GM21423 (cell line): Measurements from ENCODE around the gene DDA1.
"Not testable (repeated sequence)": the region's sequence is repeated elsewhere in the genome, so short reads cannot be mapped to it uniquely, and the experiment has no call there.

ENCODE experiments used
- ATAC-seq: cut with Tn5 transposase; IDR thresholded peaks from one replicate; pipeline ENCODE4 v1.9.1; 2021; ENCODE audit warnings: mild to moderate bottlenecking, moderate library complexity; ENCODE audit not compliant: unreplicated experiment

Gene DDA1

GRCh38 chr19:17341386-17341785 is 32.0 kb downstream of the DDA1 start:
- ATAC-seq = no peak

GRCh38 chr19:17341845-17342244 is 32.5 kb downstream of the DDA1 start:
- no peak for ATAC-seq

- no peak for ATAC-seq
These were observed 36.8 kb downstream of the DDA1 start for GRCh38 chr19:17346109-17346671.

- ATAC-seq = no peak
These were observed 38.0 kb downstream of the DDA1 start for GRCh38 chr19:17347361-17347760.

GRCh38 chr19:17347877-17348276 is 38.5 kb downstream of the DDA1 start:
- ATAC-seq = no peak

- no peak for ATAC-seq
These were observed 39.3 kb downstream of the DDA1 start for GRCh38 chr19:17348700-17349099.

GRCh38 chr19:17351815-17352435 is 42.6 kb downstream of the DDA1 start:
- ATAC-seq = no peak

GRCh38 chr19:17352608-17353280 is 43.4 kb downstream of the DDA1 start:
- no peak for ATAC-seq

- ATAC-seq = no peak
These were observed 44.0 kb downstream of the DDA1 start for GRCh38 chr19:17353386-17353785.

- no peak for ATAC-seq
These were observed 47.8 kb downstream of the DDA1 start for GRCh38 chr19:17357078-17357666.

GRCh38 chr19:17357724-17358123 is 48.4 kb downstream of the DDA1 start:
- no peak for ATAC-seq

- ATAC-seq = no peak
These were observed 49.0 kb downstream of the DDA1 start for GRCh38 chr19:17358395-17358794.

- no peak for ATAC-seq
These were observed 50.8 kb downstream of the DDA1 start for GRCh38 chr19:17359905-17360800.

GRCh38 chr19:17363852-17364605 is 54.7 kb downstream of the DDA1 start:
- not testable (repeated sequence) for ATAC-seq

GRCh38 chr19:17365361-17365760 is 56.0 kb downstream of the DDA1 start:
- no peak for ATAC-seq

GRCh38 chr19:17370026-17370587 is 60.7 kb downstream of the DDA1 start:
- ATAC-seq = peak; percentile 84
